SK-N-SH (cell line): ENCODE measurements around the gene ZDHHC11.

Experiments used
- EP300 ChIP-seq, 2 experiments: IDR thresholded peaks; 2 replicates each; pipeline versions ENCODE4 v1.4.0 to v1.6.1; 2012; ENCODE audit warnings: borderline replicate concordance in 1 of 2, low read depth in 1 of 2, low read length in 1 of 2
- FOXJ3 ChIP-seq: sonication (generic); formaldehyde crosslinking; IDR thresholded peaks from 2 replicates; pipeline ENCODE4 v1.5.1; 2020; ENCODE audit warnings: mild to moderate bottlenecking, missing genetic modification reagents
- POLR2AphosphoS5 ChIP-seq: IDR thresholded peaks from 2 replicates; pipeline ENCODE4 v1.6.1; 2012; ENCODE audit warnings: low read depth, low read length
- RCOR1 ChIP-seq: fragments of 150-350 bp; IDR thresholded peaks from 2 replicates; pipeline ENCODE4 v1.6.1; 2017; ENCODE audit warnings: antibody characterized with exemption, low read length
- REST ChIP-seq: IDR thresholded peaks from 2 replicates; pipeline ENCODE4 v1.6.1; 2012; ENCODE audit warnings: mild to moderate bottlenecking, low read depth, low read length, moderate library complexity
- SMC3 ChIP-seq: IDR thresholded peaks from 2 replicates; pipeline ENCODE4 v1.6.1; 2012; ENCODE audit warnings: low read depth, low read length, improper control_type of control experiment
- TF ChIP-seq, protein P1 (sequence below): fragments of 200-600 bp; sonication (generic); IDR thresholded peaks from 2 replicates; pipeline ENCODE4 v1.6.1; 2017; ENCODE audit warnings: antibody characterized with exemption, mild to moderate bottlenecking, moderate library complexity
- TF ChIP-seq, protein P2 (sequence below): IDR thresholded peaks from 2 replicates; pipeline ENCODE4 v1.4.0; 2012; ENCODE audit warnings: low read depth, borderline replicate concordance
- TF ChIP-seq, protein P3 (sequence below): fragments of 150-350 bp; IDR thresholded peaks from 2 replicates; pipeline ENCODE4 v1.6.1; 2017; ENCODE audit warnings: antibody characterized with exemption, low read length, low read depth, borderline replicate concordance
- TF ChIP-seq, protein P4 (sequence below): IDR thresholded peaks from 2 replicates; pipeline ENCODE4 v1.4.0; 2012; ENCODE audit warnings: low read depth

- TF ChIP-seq RCOR1 (no peak), FOXJ3 (no peak), EP300 (IDR thresholded peaks at IDR 0.05; ENCODE audit: borderline replicate concordance in 1 of 2, low read depth in 1 of 2, low read length in 1 of 2) (no peak), REST (no peak), POLR2AphosphoS5 (no peak), SMC3 (no peak)
- TF ChIP-seq, protein P1, sequence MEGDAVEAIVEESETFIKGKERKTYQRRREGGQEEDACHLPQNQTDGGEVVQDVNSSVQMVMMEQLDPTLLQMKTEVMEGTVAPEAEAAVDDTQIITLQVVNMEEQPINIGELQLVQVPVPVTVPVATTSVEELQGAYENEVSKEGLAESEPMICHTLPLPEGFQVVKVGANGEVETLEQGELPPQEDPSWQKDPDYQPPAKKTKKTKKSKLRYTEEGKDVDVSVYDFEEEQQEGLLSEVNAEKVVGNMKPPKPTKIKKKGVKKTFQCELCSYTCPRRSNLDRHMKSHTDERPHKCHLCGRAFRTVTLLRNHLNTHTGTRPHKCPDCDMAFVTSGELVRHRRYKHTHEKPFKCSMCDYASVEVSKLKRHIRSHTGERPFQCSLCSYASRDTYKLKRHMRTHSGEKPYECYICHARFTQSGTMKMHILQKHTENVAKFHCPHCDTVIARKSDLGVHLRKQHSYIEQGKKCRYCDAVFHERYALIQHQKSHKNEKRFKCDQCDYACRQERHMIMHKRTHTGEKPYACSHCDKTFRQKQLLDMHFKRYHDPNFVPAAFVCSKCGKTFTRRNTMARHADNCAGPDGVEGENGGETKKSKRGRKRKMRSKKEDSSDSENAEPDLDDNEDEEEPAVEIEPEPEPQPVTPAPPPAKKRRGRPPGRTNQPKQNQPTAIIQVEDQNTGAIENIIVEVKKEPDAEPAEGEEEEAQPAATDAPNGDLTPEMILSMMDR: no peak
- TF ChIP-seq, protein P2, sequence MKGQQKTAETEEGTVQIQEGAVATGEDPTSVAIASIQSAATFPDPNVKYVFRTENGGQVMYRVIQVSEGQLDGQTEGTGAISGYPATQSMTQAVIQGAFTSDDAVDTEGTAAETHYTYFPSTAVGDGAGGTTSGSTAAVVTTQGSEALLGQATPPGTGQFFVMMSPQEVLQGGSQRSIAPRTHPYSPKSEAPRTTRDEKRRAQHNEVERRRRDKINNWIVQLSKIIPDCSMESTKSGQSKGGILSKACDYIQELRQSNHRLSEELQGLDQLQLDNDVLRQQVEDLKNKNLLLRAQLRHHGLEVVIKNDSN: no peak
- TF ChIP-seq, protein P3, sequence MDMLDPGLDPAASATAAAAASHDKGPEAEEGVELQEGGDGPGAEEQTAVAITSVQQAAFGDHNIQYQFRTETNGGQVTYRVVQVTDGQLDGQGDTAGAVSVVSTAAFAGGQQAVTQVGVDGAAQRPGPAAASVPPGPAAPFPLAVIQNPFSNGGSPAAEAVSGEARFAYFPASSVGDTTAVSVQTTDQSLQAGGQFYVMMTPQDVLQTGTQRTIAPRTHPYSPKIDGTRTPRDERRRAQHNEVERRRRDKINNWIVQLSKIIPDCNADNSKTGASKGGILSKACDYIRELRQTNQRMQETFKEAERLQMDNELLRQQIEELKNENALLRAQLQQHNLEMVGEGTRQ: no peak
- TF ChIP-seq, protein P4, sequence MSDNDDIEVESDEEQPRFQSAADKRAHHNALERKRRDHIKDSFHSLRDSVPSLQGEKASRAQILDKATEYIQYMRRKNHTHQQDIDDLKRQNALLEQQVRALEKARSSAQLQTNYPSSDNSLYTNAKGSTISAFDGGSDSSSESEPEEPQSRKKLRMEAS: no peak
Observed at GRCh38 chr5:854217-854616, 3.4 kb upstream of the ZDHHC11 start.
